Lower leg skin (tissue), 3 donors: ENCODE measurements around the gene PHETA1.

ENCODE experiments used
- CTCF ChIP-seq, 3 donors: fragments of 450-650 bp; IDR thresholded peaks; one replicate each; pipeline ENCODE4 v1.5.1; 2016; ENCODE audit warnings: antibody characterized with exemption in 3 of 3, mild to moderate bottlenecking in 3 of 3, moderate library complexity in 2 of 3
- POLR2A ChIP-seq, 2 donors: fragments of 450-650 bp; IDR thresholded peaks; one replicate each; pipeline ENCODE4 v1.6.1; 2016 to 2017; ENCODE audit warnings: antibody characterized with exemption in 2 of 2, mild to moderate bottlenecking in 1 of 2, moderate library complexity in 1 of 2

- TF ChIP-seq POLR2A (IDR thresholded peaks at IDR 0.05) (no peak), CTCF (IDR thresholded peaks at IDR 0.05) (no peak)
These were observed 13.5 kb downstream of the PHETA1 start for GRCh38 chr12:111355201-111355925.
